ENCODE measurements around the gene ESAM.

DNA sequence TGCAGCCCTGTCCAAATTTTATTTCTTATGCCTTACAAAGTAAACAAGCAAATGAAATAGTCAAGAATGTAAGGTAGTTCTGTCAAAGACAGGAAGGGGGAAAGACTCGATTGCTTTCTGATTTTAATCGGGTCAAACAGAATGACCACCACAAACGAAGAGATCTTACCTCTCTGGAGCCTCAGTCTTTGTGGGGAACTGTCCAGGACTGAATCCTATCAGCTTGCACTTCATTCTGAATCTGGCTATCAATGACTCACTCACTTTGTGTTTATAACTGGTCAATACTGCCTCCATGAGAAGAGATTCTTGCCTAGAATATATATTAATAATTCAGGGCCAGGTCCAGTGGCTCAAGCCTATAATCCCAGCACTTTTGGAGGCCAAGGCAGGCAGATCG lies 20.9 kb upstream of the ESAM start:
- TF ChIP-seq CTCF (IDR thresholded peaks at IDR 0.05; ENCODE audit: poor library complexity, severe bottlenecking), result no peak
- no peak for TF ChIP-seq POLR2AphosphoS5 (IDR thresholded peaks at IDR 0.05)
- no peak for TF ChIP-seq EP300 (conservative IDR thresholded peaks at IDR 0.05; ENCODE audit: poor library complexity, severe bottlenecking)
- no peak for TF ChIP-seq SMC3 (conservative IDR thresholded peaks at IDR 0.05; ENCODE audit: poor library complexity)
- TF ChIP-seq, protein P1, sequence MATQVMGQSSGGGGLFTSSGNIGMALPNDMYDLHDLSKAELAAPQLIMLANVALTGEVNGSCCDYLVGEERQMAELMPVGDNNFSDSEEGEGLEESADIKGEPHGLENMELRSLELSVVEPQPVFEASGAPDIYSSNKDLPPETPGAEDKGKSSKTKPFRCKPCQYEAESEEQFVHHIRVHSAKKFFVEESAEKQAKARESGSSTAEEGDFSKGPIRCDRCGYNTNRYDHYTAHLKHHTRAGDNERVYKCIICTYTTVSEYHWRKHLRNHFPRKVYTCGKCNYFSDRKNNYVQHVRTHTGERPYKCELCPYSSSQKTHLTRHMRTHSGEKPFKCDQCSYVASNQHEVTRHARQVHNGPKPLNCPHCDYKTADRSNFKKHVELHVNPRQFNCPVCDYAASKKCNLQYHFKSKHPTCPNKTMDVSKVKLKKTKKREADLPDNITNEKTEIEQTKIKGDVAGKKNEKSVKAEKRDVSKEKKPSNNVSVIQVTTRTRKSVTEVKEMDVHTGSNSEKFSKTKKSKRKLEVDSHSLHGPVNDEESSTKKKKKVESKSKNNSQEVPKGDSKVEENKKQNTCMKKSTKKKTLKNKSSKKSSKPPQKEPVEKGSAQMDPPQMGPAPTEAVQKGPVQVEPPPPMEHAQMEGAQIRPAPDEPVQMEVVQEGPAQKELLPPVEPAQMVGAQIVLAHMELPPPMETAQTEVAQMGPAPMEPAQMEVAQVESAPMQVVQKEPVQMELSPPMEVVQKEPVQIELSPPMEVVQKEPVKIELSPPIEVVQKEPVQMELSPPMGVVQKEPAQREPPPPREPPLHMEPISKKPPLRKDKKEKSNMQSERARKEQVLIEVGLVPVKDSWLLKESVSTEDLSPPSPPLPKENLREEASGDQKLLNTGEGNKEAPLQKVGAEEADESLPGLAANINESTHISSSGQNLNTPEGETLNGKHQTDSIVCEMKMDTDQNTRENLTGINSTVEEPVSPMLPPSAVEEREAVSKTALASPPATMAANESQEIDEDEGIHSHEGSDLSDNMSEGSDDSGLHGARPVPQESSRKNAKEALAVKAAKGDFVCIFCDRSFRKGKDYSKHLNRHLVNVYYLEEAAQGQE (IDR thresholded peaks at IDR 0.05; ENCODE audit: borderline replicate concordance), result no peak
- TF ChIP-seq EZH2 (IDR thresholded peaks at IDR 0.05; ENCODE audit: borderline replicate concordance, insufficient read depth, low read length, poor library complexity, severe bottlenecking), result no peak
